HG03342 (cell line): ENCODE data around the gene APOC1.
"Not testable (repeated sequence)": the region's sequence is repeated elsewhere in the genome, so short reads cannot be mapped to it uniquely, and the experiment has no call there.

Experiments
- ATAC-seq: cut with Tn5 transposase; IDR thresholded peaks from one replicate; pipeline ENCODE4 v1.9.1; 2021; ENCODE audit warnings: mild to moderate bottlenecking, moderate library complexity; ENCODE audit not compliant: unreplicated experiment

The APOC1 gene

DNA sequence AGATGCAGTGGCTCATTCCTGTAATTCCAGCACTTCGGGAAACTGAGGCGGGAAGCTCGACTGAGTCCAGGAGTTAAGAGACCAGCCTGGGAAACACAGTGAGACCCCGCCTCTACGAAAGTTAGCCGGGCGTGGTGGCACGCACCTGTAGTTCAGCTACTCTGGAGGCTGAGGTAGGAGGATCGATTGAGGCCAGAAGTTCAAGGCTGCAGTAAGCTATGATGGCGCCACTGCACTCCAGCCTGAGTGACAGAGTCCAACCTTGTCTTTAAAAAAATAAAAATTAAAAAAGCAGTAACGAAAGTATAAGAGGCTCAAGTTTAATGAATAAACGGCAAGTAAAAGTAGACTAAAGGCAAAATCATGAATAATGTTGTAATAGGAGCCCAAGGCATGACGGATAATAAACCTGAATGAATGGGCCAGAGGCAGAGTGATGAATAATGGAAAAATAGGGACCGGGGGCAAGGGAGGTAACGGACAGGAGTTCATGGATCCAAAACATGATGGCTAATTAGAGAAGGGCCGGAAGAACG lies 24.5 kb upstream of the APOC1 start:
- ATAC-seq: no peak

- ATAC-seq: peak; percentile 77
Observed at GRCh38 chr19:44890366-44891015, 23.9 kb upstream of the APOC1 start.

DNA sequence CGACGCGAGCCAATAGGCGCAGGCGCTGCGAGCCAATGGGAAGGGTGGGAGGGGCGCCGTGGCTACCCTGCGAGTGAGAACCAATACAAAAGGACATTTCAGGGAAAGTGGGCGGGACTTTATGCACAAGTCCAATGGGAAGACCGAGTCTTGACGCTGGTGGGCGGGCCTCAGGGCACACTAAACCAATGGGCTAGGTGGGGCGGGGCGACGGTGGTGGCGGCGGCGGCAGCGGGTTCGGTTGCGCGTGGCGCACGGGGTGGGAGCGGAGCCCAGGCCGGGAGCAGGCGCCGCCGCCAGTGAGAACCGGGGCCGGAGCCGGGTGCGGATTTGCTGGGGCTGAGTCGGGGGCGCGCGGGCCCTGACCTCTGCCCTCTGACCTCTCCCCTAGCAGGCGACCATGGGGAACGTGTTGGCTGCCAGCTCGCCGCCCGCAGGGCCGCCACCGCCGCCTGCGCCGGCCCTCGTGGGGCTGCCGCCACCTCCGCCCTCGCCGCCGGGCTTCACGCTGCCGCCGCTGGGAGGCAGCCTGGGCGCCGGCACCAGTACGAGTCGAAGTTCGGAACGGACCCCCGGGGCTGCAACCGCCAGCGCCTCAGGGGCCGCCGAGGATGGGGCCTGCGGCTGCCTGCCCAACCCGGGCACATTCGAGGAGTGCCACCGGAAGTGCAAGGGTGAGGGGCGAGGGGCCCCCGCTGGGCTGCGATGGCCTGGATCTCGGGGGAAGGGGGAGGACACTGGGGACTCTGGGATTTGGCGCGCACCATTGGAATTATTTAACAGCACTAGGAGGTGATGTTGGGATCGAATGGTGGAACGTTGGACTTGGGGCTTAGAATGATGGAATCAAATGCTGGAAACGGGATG lies 23.2 kb upstream of the APOC1 start, which contains the start of gene TOMM40:
TOMM40 (plus strand) TSS at position 239 of the 867 bp plus-strand sequence; CDS start at position 401, 162 bp downstream.
- peak; percentile 0 for ATAC-seq

DNA sequence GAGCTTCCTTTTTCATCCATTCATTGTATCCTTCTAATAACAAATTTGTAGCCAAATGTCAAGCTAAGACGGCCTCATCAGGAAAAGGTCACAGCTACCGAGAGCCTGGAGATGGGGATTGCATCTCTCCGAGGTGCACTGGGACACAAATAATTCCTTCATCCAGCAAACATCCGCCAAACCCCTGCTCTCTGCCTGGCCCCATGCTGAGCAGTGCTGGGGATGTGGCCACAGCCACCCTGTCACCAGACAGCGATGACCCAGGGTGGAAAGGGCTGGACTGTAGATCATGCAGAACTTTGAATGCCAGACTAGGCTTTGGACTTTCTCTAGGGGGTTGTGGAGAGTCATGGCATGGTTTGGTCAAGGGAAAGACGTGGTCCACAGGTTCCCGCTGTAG lies 21.5 kb upstream of the APOC1 start:
- no peak for ATAC-seq

DNA sequence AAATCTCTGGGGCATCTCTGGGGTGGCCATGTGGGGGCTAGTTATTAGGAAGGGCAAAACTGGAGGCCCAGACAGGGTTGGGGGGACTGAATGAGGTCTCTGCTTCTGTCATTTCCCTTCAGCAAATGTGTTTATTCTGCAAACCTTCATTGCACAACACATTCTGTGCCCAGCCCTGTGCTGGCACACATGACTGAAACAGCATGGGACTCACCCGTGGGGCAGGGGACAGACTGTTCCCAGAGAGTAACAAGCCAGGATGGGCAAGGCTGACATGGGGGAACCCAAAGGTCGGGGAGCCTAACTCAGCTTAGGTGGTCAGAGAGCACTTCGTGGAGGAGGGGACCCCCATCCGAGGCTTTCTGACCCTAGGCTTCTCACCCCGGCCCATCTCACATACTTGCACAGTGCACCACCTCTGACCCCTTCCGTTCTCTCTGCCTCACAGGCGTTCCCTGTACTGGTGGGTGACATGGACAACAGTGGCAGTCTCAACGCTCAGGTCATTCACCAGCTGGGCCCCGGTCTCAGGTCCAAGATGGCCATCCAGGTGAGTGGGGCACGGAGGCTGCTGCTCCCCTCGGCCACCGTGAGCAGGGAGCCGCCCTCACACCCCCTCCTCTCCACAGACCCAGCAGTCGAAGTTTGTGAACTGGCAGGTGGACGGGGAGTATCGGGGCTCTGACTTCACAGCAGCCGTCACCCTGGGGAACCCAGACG lies 20.9 kb upstream of the APOC1 start:
- no peak for ATAC-seq

GRCh38 chr19:44894052-44894400 lies 20.4 kb upstream of the APOC1 start:
- ATAC-seq: no peak

GRCh38 chr19:44894946-44895345 lies 19.5 kb upstream of the APOC1 start:
- no peak for ATAC-seq

DNA sequence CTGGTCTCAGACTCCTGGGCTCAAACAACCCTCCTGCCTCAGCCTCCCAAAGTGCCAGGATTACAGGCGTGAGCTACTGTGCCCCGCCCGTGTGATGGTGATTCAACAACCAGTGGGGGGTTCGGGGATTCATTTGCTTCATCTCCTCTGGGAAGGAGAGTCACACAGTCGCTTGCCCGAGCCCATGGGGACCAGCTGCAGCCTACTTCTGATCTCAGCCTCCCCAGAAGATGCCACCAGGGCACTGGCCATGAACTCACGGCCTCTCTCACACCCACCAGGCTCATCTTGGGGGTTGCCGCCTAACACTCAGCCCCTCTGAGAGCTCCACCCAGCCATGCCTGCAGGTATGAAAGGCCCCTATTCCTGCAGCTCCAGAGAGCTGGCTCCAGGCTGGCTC lies 16.6 kb upstream of the APOC1 start:
- no peak for ATAC-seq

GRCh38 chr19:44900328-44901244 lies 13.8 kb upstream of the APOC1 start:
- ATAC-seq: no peak

DNA sequence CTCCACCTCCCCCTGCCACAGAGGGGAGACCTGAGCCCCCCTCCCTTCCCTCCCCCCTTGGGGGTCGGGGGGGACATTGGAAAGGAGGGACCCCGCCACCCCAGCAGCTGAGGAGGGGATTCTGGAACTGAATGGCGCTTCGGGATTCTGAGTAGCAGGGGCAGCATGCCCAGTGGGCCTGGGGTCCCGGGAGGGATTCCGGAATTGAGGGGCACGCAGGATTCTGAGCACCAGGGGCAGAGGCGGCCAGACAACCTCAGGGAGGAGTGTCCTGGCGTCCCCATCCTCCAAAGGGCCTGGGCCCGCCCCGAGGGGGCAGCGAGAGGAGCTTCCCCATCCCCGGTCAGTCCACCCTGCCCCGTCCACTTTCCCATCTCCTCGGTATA lies 11.2 kb upstream of the APOC1 start:
- no peak for ATAC-seq

GRCh38 chr19:44903602-44904425 lies 10.6 kb upstream of the APOC1 start:
- ATAC-seq: no peak

- ATAC-seq: no peak
Observed at GRCh38 chr19:44904426-44904994, 9.9 kb upstream of the APOC1 start.

- ATAC-seq: no peak
Observed at GRCh38 chr19:44905437-44906160, 8.8 kb upstream of the APOC1 start, which contains the start of gene APOE. Gene APOE (plus strand): TSS chr19:44905796. CDS start chr19:44906625, 829 bp downstream.

GRCh38 chr19:44907613-44908012 lies 6.8 kb upstream of the APOC1 start:
- ATAC-seq: no peak

DNA sequence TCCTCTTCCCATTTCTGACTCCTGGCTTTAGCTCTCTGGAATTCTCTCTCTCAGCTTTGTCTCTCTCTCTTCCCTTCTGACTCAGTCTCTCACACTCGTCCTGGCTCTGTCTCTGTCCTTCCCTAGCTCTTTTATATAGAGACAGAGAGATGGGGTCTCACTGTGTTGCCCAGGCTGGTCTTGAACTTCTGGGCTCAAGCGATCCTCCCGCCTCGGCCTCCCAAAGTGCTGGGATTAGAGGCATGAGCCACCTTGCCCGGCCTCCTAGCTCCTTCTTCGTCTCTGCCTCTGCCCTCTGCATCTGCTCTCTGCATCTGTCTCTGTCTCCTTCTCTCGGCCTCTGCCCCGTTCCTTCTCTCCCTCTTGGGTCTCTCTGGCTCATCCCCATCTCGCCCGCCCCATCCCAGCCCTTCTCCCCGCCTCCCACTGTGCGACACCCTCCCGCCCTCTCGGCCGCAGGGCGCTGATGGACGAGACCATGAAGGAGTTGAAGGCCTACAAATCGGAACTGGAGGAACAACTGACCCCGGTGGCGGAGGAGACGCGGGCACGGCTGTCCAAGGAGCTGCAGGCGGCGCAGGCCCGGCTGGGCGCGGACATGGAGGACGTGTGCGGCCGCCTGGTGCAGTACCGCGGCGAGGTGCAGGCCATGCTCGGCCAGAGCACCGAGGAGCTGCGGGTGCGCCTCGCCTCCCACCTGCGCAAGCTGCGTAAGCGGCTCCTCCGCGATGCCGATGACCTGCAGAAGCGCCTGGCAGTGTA lies 6.2 kb upstream of the APOC1 start:
- ATAC-seq: no peak

- ATAC-seq: no peak
Observed at GRCh38 chr19:44908836-44909261, 5.6 kb upstream of the APOC1 start.

DNA sequence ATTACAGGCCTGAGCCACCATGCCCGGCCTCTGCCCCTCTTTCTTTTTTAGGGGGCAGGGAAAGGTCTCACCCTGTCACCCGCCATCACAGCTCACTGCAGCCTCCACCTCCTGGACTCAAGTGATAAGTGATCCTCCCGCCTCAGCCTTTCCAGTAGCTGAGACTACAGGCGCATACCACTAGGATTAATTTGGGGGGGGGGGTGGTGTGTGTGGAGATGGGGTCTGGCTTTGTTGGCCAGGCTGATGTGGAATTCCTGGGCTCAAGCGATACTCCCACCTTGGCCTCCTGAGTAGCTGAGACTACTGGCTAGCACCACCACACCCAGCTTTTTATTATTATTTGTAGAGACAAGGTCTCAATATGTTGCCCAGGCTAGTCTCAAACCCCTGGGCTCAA lies 4.6 kb upstream of the APOC1 start:
- no peak for ATAC-seq

DNA sequence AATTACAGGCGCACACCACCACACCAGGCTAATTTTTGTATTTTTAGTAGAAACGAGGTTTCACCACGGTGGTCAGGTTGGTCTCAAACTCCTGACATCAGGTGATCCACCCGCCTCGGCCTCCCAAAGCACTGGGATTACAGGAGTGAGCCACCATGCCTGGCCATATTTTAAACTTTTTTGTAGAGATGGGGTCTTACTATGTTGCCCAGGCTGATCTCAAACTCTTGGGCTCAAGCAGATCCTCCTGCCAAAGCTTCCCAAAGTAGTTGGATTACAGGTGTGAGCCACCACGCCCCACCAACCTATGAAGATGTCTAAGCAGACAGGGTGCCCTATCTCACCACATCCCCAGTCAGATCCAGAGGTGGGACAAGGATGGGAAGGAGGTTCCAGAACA lies 2.5 kb upstream of the APOC1 start:
- ATAC-seq: not testable (repeated sequence)
